OCI-LY1 (cell line): ENCODE results near the gene PEX7.
A peak's percentile ranks its signal among the peaks of the same experiment; 100 is the strongest.

Experiments used
- H2AFZ ChIP-seq: fragments of 200-600 bp; sonication (generic), shearing (Covaris generic); 2 replicates; pipeline ENCODE4 v1.6.0; 2014; ENCODE audit warnings: antibody characterized with exemption, mild to moderate bottlenecking, low read length
- H3F3A ChIP-seq: fragments of 200-600 bp; sonication (generic), shearing (Covaris generic); 2 replicates; pipeline ENCODE4 v1.6.0; 2014; ENCODE audit warnings: mild to moderate bottlenecking, antibody characterized with exemption, low read length, moderate library complexity; ENCODE audit not compliant: insufficient read depth
- H3K27ac ChIP-seq: fragments of 200-600 bp; sonication (generic); 2 replicates; pipeline ENCODE4 v1.5.1; 2014; ENCODE audit warnings: low read length, mixed run types, mild to moderate bottlenecking, low read depth; ENCODE audit not compliant: poor library complexity, severe bottlenecking
- H3K27me3 ChIP-seq: fragments of 200-600 bp; sonication (generic); 2 replicates; pipeline ENCODE4 v1.6.0; 2014; ENCODE audit warnings: antibody characterized with exemption, mild to moderate bottlenecking, low read length, moderate library complexity; ENCODE audit not compliant: insufficient read depth
- H3K36me3 ChIP-seq: fragments of 200-600 bp; sonication (generic); 2 replicates; pipeline ENCODE4 v1.6.1; 2014; ENCODE audit warnings: mild to moderate bottlenecking, antibody characterized with exemption, low read length, moderate library complexity, mixed read lengths; ENCODE audit not compliant: insufficient read depth
- H3K4me1 ChIP-seq: fragments of 200-600 bp; sonication (generic); 2 replicates; pipeline ENCODE4 v1.5.1; 2014; ENCODE audit warnings: mild to moderate bottlenecking, low read length, moderate library complexity; ENCODE audit not compliant: insufficient read depth, severe bottlenecking
- H3K4me2 ChIP-seq: fragments of 200-600 bp; sonication (generic), shearing (Covaris generic); 2 replicates; pipeline ENCODE4 v1.6.1; 2014; ENCODE audit warnings: low read length
- H3K4me3 ChIP-seq: fragments of 200-600 bp; sonication (generic); 2 replicates; pipeline ENCODE4 v1.5.1; 2014; ENCODE audit warnings: low read length, low read depth, mild to moderate bottlenecking, mixed read lengths; ENCODE audit not compliant: poor library complexity, severe bottlenecking
- H3K79me2 ChIP-seq: fragments of 200-600 bp; shearing (Covaris generic); 2 replicates; pipeline ENCODE4 v1.6.1; 2016; ENCODE audit warnings: mixed run types, low read length, mixed read lengths; ENCODE audit not compliant: insufficient read depth
- H3K9ac ChIP-seq: fragments of 200-600 bp; sonication (generic), shearing (Covaris generic); 2 replicates; pipeline ENCODE4 v1.6.1; 2014; ENCODE audit warnings: mild to moderate bottlenecking, low read length, mixed read lengths
- H3K9me2 ChIP-seq: fragments of 200-600 bp; sonication (generic), shearing (Covaris generic); 2 replicates; pipeline ENCODE4 v1.6.1; 2014; ENCODE audit warnings: low read depth, mild to moderate bottlenecking, low read length, mixed read lengths
- H3K9me3 ChIP-seq: fragments of 200-600 bp; shearing (Covaris generic); 2 replicates; pipeline ENCODE4 v1.6.1; 2014; ENCODE audit warnings: low read length, mixed read lengths
- H4K20me1 ChIP-seq: fragments of 200-600 bp; sonication (generic), shearing (Covaris generic); 2 replicates; pipeline ENCODE4 v1.6.0; 2016; ENCODE audit warnings: mild to moderate bottlenecking, low read length; ENCODE audit not compliant: insufficient read depth
- CTCF ChIP-seq: fragments of 200-600 bp; sonication (generic), shearing (Covaris generic); IDR thresholded peaks from 2 replicates; pipeline ENCODE4 v1.5.1; 2017; ENCODE audit warnings: mild to moderate bottlenecking, antibody characterized with exemption, low read length, moderate library complexity, mixed read lengths
- EZH2 ChIP-seq: fragments of 200-600 bp; sonication (generic), shearing (Covaris generic); IDR thresholded peaks from 2 replicates; pipeline ENCODE4 v1.8.0; 2017; ENCODE audit warnings: borderline replicate concordance, mixed run types, mild to moderate bottlenecking, antibody characterized with exemption, low read length, moderate library complexity, mixed read lengths

The PEX7 gene

DNA sequence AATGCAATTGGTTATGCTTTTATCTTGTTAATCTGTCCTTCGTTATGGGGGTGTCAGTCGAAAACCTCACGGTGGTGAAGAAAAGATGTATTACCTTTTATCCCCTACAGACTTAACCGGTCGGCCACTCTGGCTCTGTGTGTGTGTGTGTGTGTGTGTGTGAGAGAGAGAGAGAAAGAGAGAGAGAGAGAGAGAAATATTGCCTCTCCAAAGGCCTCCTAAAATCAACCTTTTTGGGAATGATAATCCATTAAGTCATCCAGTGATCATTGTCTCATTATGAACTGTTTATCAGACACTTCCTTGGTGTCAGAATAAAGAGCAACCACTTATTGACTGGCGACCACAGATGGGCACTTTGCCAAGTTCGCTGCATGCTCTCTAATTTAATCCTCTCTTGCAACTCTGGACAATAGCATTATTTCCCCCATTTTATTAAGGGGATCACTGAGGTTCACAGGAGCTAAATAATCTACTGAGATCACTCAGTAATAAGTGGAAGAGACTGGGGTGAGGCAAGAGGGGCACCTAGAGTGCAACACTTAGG lies 130.4 kb downstream of the PEX7 start:
- H3K9me3 ChIP-seq = no peaks in the 10 kb centered on the region
- no peak overlapping the region for H3K9ac ChIP-seq
- no peak overlapping the region for H2AFZ ChIP-seq
- no peaks in the 10 kb centered on the region for H3K79me2 ChIP-seq
- H3K27me3 ChIP-seq = no peaks in the 10 kb centered on the region
- no peaks in the 10 kb centered on the region for H3F3A ChIP-seq
- no peak for TF ChIP-seq CTCF
- TF ChIP-seq EZH2 = no peak
- peaks cover 8% of the 10 kb centered on the region for H3K4me1 ChIP-seq
- no peak overlapping the region for H3K27ac ChIP-seq
- H4K20me1 ChIP-seq = no peaks in the 10 kb centered on the region
- no peak overlapping the region for H3K4me3 ChIP-seq
- no peak overlapping the region for H3K4me2 ChIP-seq
- no peaks in the 10 kb centered on the region for H3K36me3 ChIP-seq
- H3K9me2 ChIP-seq = no peaks in the 10 kb centered on the region

DNA sequence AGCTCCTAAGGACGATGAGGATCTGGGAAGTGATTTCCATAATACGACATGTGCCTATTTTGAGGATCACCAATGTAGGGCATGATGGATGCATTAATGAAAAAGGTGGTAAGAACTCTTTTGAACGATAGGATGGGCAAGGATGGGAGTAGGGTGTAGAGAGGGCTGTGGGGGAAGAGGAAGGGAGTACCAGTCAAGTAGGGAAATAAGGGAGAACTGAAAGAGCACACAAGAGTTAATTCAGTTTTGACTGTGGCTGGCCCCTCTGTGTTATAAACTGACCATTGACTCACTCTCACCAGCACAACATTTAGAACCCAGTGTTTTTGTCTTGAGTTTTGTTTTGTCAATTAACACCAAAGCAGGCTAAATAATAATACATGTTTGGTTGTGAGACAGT lies 132.7 kb downstream of the PEX7 start:
- Histone ChIP-seq H2AFZ (no peak overlapping the region), H3K4me3 (no peak overlapping the region), H3K27ac (no peak overlapping the region), H3K79me2 (no peaks in the 10 kb centered on the region), H3K4me1 (peaks cover 8% of the 10 kb centered on the region), H3K36me3 (no peaks in the 10 kb centered on the region), H3K9ac (no peak overlapping the region), H3F3A (no peaks in the 10 kb centered on the region), H3K9me3 (no peaks in the 10 kb centered on the region), H3K27me3 (no peaks in the 10 kb centered on the region), H4K20me1 (no peaks in the 10 kb centered on the region), H3K9me2 (no peaks in the 10 kb centered on the region), H3K4me2 (no peak overlapping the region)
- TF ChIP-seq CTCF (no peak), EZH2 (no peak)

- H3K9ac ChIP-seq = no peak overlapping the region
- H4K20me1 ChIP-seq = no peaks in the 10 kb centered on the region
- no peaks in the 10 kb centered on the region for H3K79me2 ChIP-seq
- H3F3A ChIP-seq = no peaks in the 10 kb centered on the region
- peaks cover 8% of the 10 kb centered on the region for H3K4me1 ChIP-seq
- H2AFZ ChIP-seq = no peak overlapping the region
- H3K4me3 ChIP-seq = no peak overlapping the region
- no peaks in the 10 kb centered on the region for H3K36me3 ChIP-seq
- no peak overlapping the region for H3K27ac ChIP-seq
- no peaks in the 10 kb centered on the region for H3K9me3 ChIP-seq
- no peaks in the 10 kb centered on the region for H3K9me2 ChIP-seq
- no peaks in the 10 kb centered on the region for H3K27me3 ChIP-seq
- peak overlapping the region; percentile 23; the same call in 1 of the 2 replicates for H3K4me2 ChIP-seq
- TF ChIP-seq CTCF (no peak), EZH2 (no peak)
Observed at GRCh38 chr6:136956590-136957544, 134.5 kb downstream of the PEX7 start.
